ENCODE measurements around the gene UGDH.

The UGDH gene

DNA sequence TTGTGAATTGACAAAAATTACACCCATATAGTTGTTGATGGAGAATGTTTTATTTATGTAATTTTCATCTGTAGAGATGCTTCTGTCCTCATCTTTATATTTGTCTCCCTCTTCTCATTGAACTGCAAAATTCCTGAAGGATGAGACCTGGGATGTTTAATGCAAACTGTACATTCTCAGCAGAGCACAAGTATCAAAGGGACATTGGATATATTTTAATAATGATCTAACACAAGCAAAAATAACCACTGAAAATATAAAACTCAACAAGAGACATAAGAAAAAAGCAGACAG lies 28.6 kb downstream of the UGDH start:
- H3K27ac ChIP-seq, result no peak overlapping the region

DNA sequence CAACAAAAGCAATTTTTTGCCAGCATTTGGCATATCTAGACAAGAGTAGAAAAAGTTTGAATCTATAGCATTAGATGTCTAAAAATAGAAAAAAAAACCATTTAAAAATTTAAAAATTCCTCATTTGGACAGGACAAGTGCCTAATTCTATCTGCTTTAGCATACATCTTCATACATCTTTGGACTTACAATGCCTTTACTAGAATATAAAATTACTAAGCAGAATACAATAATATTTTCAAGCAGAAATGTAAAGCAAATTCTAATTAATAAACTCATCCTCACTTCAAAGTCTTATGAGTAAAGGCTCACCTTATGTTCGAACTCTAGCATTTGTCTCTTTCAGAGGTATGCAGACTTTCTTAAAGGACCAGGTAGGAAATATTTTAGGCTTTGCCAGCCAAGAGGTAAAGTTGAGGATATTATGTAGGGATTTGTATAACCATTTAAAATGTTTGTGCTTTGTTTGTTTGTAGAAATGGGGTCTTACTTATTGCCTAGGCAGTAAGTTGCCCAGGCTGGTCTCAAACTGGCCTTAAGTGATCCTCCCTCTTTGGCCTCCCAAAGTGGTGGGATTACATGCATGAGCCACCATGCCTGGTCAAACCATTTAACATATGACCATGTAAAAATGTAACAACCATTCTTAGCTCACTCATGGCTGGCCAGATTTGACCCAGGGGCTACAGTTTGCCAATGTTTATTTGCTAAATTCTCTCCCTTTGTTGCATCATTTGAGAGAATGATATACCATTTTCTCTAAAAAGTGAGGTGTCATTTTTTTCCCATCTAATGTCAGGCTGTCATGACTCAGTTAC lies 29.1 kb downstream of the UGDH start:
- TF ChIP-seq, protein P1, sequence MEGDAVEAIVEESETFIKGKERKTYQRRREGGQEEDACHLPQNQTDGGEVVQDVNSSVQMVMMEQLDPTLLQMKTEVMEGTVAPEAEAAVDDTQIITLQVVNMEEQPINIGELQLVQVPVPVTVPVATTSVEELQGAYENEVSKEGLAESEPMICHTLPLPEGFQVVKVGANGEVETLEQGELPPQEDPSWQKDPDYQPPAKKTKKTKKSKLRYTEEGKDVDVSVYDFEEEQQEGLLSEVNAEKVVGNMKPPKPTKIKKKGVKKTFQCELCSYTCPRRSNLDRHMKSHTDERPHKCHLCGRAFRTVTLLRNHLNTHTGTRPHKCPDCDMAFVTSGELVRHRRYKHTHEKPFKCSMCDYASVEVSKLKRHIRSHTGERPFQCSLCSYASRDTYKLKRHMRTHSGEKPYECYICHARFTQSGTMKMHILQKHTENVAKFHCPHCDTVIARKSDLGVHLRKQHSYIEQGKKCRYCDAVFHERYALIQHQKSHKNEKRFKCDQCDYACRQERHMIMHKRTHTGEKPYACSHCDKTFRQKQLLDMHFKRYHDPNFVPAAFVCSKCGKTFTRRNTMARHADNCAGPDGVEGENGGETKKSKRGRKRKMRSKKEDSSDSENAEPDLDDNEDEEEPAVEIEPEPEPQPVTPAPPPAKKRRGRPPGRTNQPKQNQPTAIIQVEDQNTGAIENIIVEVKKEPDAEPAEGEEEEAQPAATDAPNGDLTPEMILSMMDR (conservative IDR thresholded peaks at IDR 0.05), result no peak
- H3K27ac ChIP-seq, result no peak overlapping the region

More for the DNA sequence above, 28.6 kb downstream of the UGDH start:
- TF ChIP-seq, protein P1 (conservative IDR thresholded peaks at IDR 0.05), result no peak

DNA sequence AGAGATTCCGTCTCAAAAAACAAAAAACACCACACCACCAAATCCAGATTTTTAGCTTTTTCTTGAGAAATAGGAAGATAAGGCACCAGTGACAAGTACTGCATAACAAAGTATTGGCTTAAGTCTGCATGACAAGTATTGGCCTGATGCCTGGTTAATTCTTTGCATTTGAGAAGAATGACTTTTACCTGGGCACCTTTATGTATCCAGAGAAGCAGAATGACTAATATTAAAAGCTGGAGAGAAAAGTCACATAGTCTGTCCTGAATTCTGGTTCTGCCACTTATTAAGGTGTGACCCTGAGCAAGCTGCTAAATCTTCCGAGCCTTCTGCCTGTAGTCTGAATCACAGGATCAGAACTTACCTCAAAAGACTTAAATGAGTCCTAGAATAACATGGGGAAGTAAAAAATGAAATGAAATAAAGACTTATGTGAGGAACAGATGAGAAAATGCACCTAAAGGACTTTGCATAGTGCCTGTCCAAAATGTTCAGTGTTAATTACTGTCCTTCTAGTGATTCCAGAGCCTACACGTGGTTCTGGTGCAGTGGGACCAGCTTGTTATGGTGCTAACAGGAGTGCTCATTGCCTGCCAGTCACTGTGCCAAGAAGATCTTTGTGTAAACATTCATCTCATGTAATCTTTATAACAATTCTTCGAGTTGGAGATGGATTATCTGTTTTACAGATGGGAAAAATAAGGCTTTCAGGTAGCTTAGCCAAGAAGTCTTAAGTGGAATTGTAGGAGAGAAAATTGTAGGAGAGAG lies 31.6 kb downstream of the UGDH start:
- TF ChIP-seq, protein P1 (conservative IDR thresholded peaks at IDR 0.05), result no peak
- H3K27ac ChIP-seq, result peak overlapping the region; percentile 64

DNA sequence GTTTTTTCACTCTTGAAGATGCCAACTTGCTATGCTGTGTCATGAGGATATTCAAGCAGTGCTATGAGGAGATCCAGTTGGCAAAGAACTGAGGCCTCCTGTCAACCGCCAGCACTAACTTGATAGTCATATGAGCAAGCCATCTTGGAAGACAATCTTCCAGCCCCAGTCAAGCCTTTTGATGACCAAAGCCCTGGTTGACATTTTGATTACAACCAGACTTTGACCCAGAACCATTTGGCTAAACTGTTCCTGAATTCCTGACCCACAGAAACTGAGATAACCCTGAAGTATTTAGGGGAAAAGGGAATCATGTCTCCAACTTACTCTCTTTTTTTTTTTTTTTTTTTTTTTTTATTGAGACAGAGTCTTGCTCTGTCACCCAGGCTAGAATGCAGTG lies 32.9 kb downstream of the UGDH start:
- no peak overlapping the region for H3K27ac ChIP-seq
- TF ChIP-seq, protein P1 (conservative IDR thresholded peaks at IDR 0.05), result no peak

DNA sequence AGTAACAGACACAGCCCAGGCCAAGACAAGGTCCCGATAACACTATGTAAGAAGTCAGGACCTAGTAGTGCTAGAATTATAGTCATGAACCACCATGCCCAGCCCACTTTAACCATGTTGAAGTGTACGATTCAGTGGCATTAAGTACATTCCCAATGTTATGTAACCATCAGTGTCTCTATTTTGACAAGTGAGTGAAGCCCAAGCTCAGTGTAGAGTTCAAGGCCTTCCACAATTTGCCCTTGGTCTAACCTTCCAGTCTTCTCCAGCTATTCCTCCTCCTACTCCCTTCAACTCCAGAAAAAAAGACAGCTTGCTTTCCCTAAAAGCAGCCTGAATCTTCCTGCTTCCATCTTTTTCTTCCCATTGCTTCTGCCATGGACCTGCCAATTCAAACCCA lies 36.9 kb downstream of the UGDH start:
- TF ChIP-seq, protein P1 (conservative IDR thresholded peaks at IDR 0.05), result no peak
- no peak overlapping the region for H3K27ac ChIP-seq

DNA sequence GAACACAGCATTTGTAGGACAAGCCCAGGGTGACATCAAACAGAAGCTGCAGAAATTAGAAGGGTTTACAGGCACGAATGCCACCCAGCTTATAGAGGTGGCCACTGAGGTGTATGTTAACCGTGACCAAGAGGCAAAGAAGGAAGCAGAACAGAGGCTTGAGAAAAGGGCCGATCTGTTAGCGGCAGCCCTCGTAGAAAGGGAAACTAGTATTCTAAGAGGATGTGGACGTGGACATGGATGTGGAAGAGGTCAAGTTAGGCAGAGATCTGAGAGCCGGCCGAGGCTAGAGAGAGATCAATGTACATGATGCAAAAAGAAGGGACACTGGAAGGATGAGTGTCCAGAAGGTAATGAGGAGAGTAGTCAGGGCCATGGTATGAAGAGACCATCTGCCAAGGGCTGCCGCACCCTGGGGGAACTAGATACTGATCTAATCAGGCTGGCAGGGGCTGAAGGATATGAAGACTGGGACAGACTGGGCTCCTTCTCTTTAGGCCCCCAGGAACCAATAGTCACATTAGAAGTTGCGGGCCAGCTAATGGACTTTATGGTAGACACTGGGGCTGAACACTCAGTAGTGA lies 40.9 kb downstream of the UGDH start:
- TF ChIP-seq, protein P1 (conservative IDR thresholded peaks at IDR 0.05), result no peak
- H3K27ac ChIP-seq, result no peak overlapping the region

DNA sequence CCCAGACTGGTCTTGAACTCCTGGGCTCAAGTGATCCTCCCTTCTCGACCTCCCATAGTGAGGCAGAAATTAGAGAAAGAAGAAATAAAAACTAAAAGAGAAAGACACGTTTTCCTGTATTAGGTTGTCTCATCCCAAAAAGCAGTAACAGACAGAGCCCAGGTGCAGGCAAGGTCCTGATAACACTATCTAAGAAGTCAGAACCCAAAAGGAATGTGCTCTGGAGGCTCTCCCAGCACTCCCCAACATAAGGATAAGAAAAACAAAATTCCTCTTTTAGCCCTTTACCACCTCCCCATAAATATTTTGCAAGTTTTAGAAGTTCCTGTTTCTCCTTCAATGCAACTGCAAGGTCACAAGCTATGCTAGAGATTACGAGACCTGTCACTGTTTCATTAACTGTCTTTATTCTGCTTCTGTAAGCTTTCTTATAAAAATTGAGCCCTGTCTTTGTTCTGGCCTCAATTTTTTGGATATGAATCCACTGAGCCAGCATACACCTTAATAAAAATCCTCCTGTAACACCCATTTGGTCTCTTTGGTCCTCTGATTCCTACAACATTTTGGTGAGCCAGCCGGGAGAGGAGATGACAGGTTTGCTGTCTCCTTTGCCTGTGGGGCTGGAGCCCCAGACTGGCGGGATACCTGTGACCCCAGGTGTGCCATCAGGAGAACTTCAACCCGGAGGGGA lies 42.5 kb downstream of the UGDH start:
- TF ChIP-seq, protein P1 (conservative IDR thresholded peaks at IDR 0.05), result no peak
- H3K27ac ChIP-seq, result no peak overlapping the region
